Fibroblast of pulmonary artery (primary cell): ENCODE results near the gene BCAS1.

Source experiments
- DNase-seq: peaks from one replicate; pipeline ENCODE4 v3.0.0-alpha.2; 2010; ENCODE audit warnings: low read depth
- H3K4me3 ChIP-seq: replicated peaks from 2 replicates; pipeline ENCODE4 v1.5.1; 2011; ENCODE audit warnings: low read depth, mild to moderate bottlenecking, control low read depth, low read length, moderate library complexity
- TF ChIP-seq, protein P1 (sequence below): IDR thresholded peaks from 2 replicates; pipeline ENCODE4 v1.5.1; 2011; ENCODE audit warnings: mild to moderate bottlenecking, control low read depth, low read length, inconsistent platforms; ENCODE audit errors: missing control alignments

BCAS1 gene

GRCh38 chr20:54021446-54022235, 48.8 kb downstream of the BCAS1 start:
- H3K4me3 ChIP-seq: no peak overlapping the region
- DNase-seq: no peak
- TF ChIP-seq, protein P1, sequence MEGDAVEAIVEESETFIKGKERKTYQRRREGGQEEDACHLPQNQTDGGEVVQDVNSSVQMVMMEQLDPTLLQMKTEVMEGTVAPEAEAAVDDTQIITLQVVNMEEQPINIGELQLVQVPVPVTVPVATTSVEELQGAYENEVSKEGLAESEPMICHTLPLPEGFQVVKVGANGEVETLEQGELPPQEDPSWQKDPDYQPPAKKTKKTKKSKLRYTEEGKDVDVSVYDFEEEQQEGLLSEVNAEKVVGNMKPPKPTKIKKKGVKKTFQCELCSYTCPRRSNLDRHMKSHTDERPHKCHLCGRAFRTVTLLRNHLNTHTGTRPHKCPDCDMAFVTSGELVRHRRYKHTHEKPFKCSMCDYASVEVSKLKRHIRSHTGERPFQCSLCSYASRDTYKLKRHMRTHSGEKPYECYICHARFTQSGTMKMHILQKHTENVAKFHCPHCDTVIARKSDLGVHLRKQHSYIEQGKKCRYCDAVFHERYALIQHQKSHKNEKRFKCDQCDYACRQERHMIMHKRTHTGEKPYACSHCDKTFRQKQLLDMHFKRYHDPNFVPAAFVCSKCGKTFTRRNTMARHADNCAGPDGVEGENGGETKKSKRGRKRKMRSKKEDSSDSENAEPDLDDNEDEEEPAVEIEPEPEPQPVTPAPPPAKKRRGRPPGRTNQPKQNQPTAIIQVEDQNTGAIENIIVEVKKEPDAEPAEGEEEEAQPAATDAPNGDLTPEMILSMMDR: no peak

DNA sequence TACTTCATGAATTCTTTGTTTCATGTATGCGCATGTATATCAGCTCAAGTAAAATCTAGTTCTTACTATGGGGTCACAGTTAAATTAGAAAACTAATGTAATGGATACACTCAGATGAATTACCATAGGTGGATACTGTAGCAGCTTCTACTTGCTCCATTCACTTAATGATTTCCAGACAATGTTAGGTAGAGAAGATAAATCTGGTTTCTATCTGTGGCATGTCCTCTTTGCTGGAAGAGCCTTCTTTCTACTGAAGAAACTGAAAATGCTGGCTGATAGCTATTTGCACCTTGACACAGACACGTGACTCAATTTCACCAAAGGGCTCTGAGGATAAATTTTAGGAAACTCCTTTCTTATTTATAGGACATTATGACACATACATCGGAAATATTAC, 49.5 kb downstream of the BCAS1 start:
- no peak overlapping the region for H3K4me3 ChIP-seq
- TF ChIP-seq, protein P1: no peak
- no peak for DNase-seq

DNA sequence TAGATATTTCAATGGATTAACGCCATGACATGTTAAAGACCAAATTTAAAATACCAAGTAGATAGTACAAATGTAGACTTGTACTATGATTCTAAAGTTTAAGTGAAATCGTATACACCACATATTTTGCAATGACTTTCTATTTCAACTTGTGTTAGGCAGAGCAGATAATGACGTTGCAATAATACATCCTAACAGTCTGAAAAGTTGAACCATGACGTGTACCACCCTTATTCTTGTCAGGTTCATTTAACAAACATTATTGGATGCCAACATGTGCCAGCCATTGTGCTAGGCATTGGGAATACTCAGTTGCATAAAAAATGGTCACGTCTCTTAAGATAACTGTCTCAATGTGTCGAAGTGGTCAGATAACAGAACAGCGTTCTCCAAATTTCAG, 50.0 kb downstream of the BCAS1 start:
- no peak overlapping the region for H3K4me3 ChIP-seq
- DNase-seq: no peak
- TF ChIP-seq, protein P1: no peak

DNA sequence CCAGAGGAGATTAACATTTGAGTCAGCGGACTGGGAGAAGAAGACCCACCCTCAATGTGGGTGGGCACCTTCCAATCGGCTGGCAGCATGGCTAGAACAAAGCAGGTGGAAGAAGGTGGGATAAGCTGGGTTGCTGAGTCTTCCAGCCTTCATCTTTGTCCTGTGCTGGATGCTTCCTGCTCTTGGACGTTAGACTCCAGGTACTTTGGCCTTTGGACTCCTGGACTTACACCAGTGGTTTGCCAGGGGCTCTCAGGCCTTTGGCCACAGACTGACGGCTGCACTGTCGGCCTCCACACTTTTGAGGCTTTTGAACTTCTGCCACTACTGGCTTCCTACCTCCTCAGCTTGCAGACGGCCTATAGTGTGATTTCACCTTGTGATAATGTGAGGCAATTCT, 50.8 kb downstream of the BCAS1 start:
- H3K4me3 ChIP-seq: no peak overlapping the region
- DNase-seq: no peak
- TF ChIP-seq, protein P1: no peak

DNA sequence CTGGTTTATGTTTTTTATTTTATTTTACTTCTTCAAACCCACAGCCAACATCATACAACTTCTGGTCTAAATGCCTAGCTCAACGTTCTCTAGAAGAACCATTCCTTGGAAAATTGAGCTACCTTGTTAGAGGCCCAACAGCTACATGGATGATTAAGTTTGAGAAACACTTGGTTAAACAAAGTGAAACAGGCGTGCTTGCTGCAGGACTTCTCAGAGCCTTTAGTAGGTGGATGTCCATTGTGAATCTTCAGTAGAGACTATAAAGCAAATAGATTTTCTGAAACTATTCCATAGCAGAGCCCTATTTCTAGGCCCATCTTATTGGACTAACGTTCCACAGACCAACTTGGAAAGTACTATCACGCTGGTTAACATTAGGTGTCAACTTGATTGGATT, 51.3 kb downstream of the BCAS1 start:
- no peak for DNase-seq
- H3K4me3 ChIP-seq: no peak overlapping the region
- TF ChIP-seq, protein P1: no peak

- no peak for DNase-seq
- TF ChIP-seq, protein P1: no peak
- no peak overlapping the region for H3K4me3 ChIP-seq
Observed at GRCh38 chr20:54017846-54018245, 52.5 kb downstream of the BCAS1 start.

DNA sequence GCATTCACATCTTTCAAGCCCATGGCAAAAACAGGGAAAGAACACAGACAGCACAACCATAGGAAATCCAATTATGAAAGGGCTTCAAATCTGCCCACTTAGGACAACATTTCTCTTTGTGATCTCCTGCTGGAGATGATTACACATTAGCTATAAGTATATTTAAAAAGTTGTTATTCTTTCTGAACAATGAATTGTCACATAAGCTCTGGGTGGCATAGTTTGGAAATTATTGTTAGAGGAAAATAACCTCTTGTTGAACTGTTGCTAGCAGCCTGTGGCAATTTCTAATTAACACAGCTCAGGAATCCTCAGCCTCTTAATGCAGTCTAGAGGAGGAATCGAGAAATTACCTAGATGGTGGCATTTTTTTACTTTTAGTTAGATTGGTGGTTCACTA, 54.9 kb downstream of the BCAS1 start:
- DNase-seq: no peak
- no peak overlapping the region for H3K4me3 ChIP-seq
- TF ChIP-seq, protein P1: no peak
